Peyer's patch (tissue), 4 donors: ENCODE results near the gene RHOH. TPM values are rescaled to one million over a fixed set of nuclear protein-coding genes. Genes with fewer than 3 reads are reported as not detected.
A peak's percentile ranks its signal among the peaks of the same experiment; 100 is the strongest.

ENCODE experiments used
- DNase-seq, 3 donors: peaks; one replicate each; pipeline ENCODE4 v3.0.0-alpha.2; 2017 to 2019
- H3K27ac ChIP-seq, 4 donors: fragments of 200-600 bp; sonication (generic); one replicate each; pipeline ENCODE4 v1.5.1; 2016 to 2019
- H3K27me3 ChIP-seq, 2 donors: fragments of 200-600 bp; sonication (generic); one replicate each; pipeline ENCODE4 v1.5.1; 2019
- H3K36me3 ChIP-seq, 3 donors: fragments of 200-600 bp; sonication (generic); one replicate each; pipeline ENCODE4 v1.5.1; 2016 to 2019
- H3K4me1 ChIP-seq, 4 donors: fragments of 200-600 bp; sonication (generic); one replicate each; pipeline ENCODE4 v1.5.1; 2016 to 2019
- H3K4me3 ChIP-seq, 4 donors: fragments of 200-600 bp; sonication (generic); 1 replicate in 3 of 4; 2 replicates in 1 of 4; pipeline ENCODE4 v1.5.1; 2016 to 2019; ENCODE audit warnings: mild to moderate bottlenecking in 1 of 4
- H3K9me3 ChIP-seq, 4 donors: fragments of 200-600 bp; sonication (generic); one replicate each; pipeline ENCODE4 v1.5.1; 2016 to 2019; ENCODE audit warnings: mild to moderate bottlenecking in 1 of 4
- CTCF ChIP-seq, 6 experiments: fragments of 450-650 bp in 4 of 6; fragments of 200-600 bp in 2 of 6; sonication (generic) in 1 of 6; IDR thresholded peaks; one replicate each; pipeline ENCODE4 v1.5.1; 2017 to 2019; ENCODE audit warnings: antibody characterized with exemption in 6 of 6, mild to moderate bottlenecking in 3 of 6, moderate library complexity in 1 of 6
- POLR2A ChIP-seq, 2 donors: fragments of 450-650 bp; IDR thresholded peaks; one replicate each; pipeline ENCODE4 v1.5.1; 2017; ENCODE audit warnings: antibody characterized with exemption in 2 of 2, mild to moderate bottlenecking in 2 of 2, moderate library complexity in 2 of 2
- total RNA-seq, 4 donors: library from RNA; depleted of rRNA; stranded (reverse); fragments of >200 nt; gene quantifications; one replicate each; pipeline ENCODE4 v1.1.0, GENCODE V29; 2016

Gene RHOH
- total RNA-seq, 4 donors from 2014 or later, result 3.0 to 46.2 (median 9.8) TPM

GRCh38 chr4:40262077-40262528 lies 65.3 kb downstream of the RHOH start:
- H3K27me3 ChIP-seq, result no peaks in the 10 kb centered on the region
- H3K36me3 ChIP-seq, result no peaks in the 10 kb centered on the region
- peaks cover 0 to 7% (median 2%) of the 10 kb centered on the region in 4 donors for H3K4me1 ChIP-seq
- no peak for DNase-seq
- H3K9me3 ChIP-seq, result no peaks in the 10 kb centered on the region
- H3K4me3 ChIP-seq, result no peak overlapping the region
- TF ChIP-seq POLR2A (IDR thresholded peaks at IDR 0.05), result no peak
- TF ChIP-seq CTCF (IDR thresholded peaks at IDR 0.05), result no peak
- peak overlapping the region in 1 of 4 donors; percentile 21 for H3K27ac ChIP-seq

DNA sequence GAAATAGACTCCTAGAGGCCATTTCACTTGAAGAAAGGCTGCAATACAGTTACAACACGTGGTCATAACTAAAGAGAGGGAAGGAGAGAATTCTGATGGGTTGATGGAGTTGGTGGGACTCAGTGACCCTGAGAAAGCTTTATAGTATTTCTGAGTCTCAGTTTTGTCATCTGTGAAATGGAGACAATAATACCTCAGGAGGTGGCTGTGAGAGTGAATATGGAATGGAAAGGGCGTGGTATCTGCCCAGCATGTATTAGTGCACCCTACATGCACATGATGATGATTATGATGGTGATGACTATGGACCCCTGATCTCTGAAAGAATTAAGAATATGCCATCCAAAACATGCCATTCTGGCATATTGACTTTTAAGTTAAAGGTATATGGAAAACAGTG lies 66.0 kb downstream of the RHOH start:
- Histone ChIP-seq H3K36me3 (no peaks in the 10 kb centered on the region), H3K27me3 (no peaks in the 10 kb centered on the region), H3K4me3 (no peak overlapping the region), H3K4me1 (peaks cover 0 to 7% (median 2%) of the 10 kb centered on the region in 4 donors), H3K9me3 (no peaks in the 10 kb centered on the region), H3K27ac (no peak overlapping the region)
- DNase-seq, result no peak
- TF ChIP-seq POLR2A (IDR thresholded peaks at IDR 0.05) (no peak), CTCF (IDR thresholded peaks at IDR 0.05) (no peak)

DNA sequence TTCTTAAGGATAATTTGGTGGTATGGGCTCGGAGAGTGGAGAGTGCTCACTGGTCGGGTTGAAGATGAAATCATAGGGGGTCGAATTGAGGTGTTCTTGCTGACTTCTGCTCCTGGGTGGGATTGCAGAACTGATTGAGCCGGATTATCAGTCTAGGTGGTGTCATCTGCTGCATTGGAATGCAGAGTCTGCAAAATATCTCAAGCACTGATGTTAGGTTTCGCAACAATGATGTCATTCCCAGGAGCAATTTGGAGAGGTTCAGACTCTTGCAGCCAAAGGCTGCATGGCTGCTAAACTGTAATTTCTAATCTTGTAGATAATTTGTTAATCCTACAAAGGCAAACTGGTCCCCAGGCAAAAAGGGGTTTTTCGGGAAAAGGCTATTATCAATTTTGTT lies 67.7 kb downstream of the RHOH start:
- Histone ChIP-seq H3K27me3 (no peaks in the 10 kb centered on the region), H3K4me3 (no peak overlapping the region), H3K9me3 (no peaks in the 10 kb centered on the region), H3K36me3 (no peaks in the 10 kb centered on the region), H3K27ac (no peak overlapping the region), H3K4me1 (peaks cover 0 to 7% (median 2%) of the 10 kb centered on the region in 4 donors)
- TF ChIP-seq CTCF (IDR thresholded peaks at IDR 0.05) (no peak), POLR2A (IDR thresholded peaks at IDR 0.05) (no peak)
- no peak for DNase-seq

GRCh38 chr4:40264995-40265909 lies 68.4 kb downstream of the RHOH start:
- H3K27ac ChIP-seq, result peak overlapping the region; percentile 10 to 62 (median 35)
- DNase-seq, result peak in 2 of 3 donors; percentile 70 to 79
- TF ChIP-seq POLR2A (IDR thresholded peaks at IDR 0.05) (no peak), CTCF (IDR thresholded peaks at IDR 0.05) (no peak)

GRCh38 chr4:40265910-40266274 lies 69.1 kb downstream of the RHOH start:
- no peak for DNase-seq
- no peaks in the 10 kb centered on the region for H3K27me3 ChIP-seq
- no peaks in the 10 kb centered on the region for H3K36me3 ChIP-seq
- H3K27ac ChIP-seq, result peak overlapping the region in 3 of 4 donors; percentile 31 to 62 (median 39)
- no peaks in the 10 kb centered on the region for H3K9me3 ChIP-seq
- H3K4me1 ChIP-seq, result peaks cover 0 to 7% (median 2%) of the 10 kb centered on the region in 4 donors
- no peak overlapping the region for H3K4me3 ChIP-seq
- TF ChIP-seq POLR2A (IDR thresholded peaks at IDR 0.05), result no peak

More at GRCh38 chr4:40264995-40265909, 68.4 kb downstream of the RHOH start:
- H3K4me1 ChIP-seq, result peaks cover 0 to 7% (median 2%) of the 10 kb centered on the region in 4 donors
- H3K27me3 ChIP-seq, result no peaks in the 10 kb centered on the region
- no peaks in the 10 kb centered on the region for H3K9me3 ChIP-seq
- no peaks in the 10 kb centered on the region for H3K36me3 ChIP-seq
- H3K4me3 ChIP-seq, result no peak overlapping the region

DNA sequence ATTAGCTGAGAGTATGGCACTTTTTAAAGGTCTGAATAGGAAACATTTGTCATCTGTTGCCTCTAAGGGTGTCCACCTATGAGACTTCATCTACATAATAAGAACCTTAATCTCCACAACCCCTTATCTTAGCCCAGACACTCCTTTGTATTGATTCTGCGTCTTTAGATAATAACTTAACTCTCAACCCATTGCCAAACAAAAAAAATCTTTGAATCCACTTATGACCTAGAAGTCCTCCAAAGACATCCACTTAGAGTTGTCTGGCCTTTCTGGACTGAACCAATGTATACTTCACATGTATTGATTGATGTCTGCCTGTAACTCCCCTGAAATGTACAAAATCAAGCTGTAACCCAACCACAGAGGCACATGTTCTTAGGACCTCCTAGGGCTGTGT lies 72.3 kb downstream of the RHOH start:
- H3K27me3 ChIP-seq, result no peaks in the 10 kb centered on the region
- peaks cover 0 to 7% (median 2%) of the 10 kb centered on the region in 4 donors for H3K4me1 ChIP-seq
- no peaks in the 10 kb centered on the region for H3K36me3 ChIP-seq
- no peak for TF ChIP-seq CTCF (IDR thresholded peaks at IDR 0.05)
- no peak for TF ChIP-seq POLR2A (IDR thresholded peaks at IDR 0.05)
- H3K4me3 ChIP-seq, result no peak overlapping the region
- DNase-seq, result no peak
- no peak overlapping the region for H3K27ac ChIP-seq
- no peaks in the 10 kb centered on the region for H3K9me3 ChIP-seq
